Activated T-cell treated with anti-CD3 and anti-CD28 coated beads, Interleukin-2, amount 50 U/mL, for 48 hours (primary cell): ENCODE data around the gene ALDH1A1.

Experiments used
- DNase-seq, 2 experiments: peaks; one replicate each; pipeline ENCODE4 v3.0.0-alpha.2; 2020

Gene ALDH1A1

GRCh38 chr9:72914750-72915149, 38.1 kb downstream of the ALDH1A1 start:
- DNase-seq: no peak

GRCh38 chr9:72913382-72914009, 39.4 kb downstream of the ALDH1A1 start:
- DNase-seq: no peak

- no peak for DNase-seq
These were observed 40.1 kb downstream of the ALDH1A1 start for GRCh38 chr9:72912476-72913381.

- DNase-seq: no peak
These were observed 41.0 kb downstream of the ALDH1A1 start for GRCh38 chr9:72911816-72912215.

- DNase-seq: no peak
These were observed 41.5 kb downstream of the ALDH1A1 start for GRCh38 chr9:72911247-72911775.

GRCh38 chr9:72909428-72909827, 43.4 kb downstream of the ALDH1A1 start:
- no peak for DNase-seq

DNA sequence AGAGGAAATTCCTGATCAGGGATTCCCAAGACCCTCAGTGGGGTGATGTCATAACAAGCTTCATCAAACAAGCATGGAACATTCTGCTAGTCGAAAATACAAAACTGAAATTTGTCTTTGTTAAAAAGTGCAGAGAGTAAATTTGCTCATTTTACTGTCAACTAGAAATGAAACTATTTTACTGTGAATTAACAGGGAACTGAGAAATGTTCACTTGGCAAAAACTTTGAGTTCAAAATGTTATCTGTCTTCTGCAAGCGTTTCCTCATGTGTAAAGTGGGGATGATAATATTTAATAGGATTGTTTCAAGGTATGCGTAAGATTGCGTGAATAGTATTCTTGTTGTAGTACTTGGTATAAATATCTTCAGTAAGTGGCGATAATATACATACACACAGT, 45.4 kb downstream of the ALDH1A1 start:
- no peak for DNase-seq

DNA sequence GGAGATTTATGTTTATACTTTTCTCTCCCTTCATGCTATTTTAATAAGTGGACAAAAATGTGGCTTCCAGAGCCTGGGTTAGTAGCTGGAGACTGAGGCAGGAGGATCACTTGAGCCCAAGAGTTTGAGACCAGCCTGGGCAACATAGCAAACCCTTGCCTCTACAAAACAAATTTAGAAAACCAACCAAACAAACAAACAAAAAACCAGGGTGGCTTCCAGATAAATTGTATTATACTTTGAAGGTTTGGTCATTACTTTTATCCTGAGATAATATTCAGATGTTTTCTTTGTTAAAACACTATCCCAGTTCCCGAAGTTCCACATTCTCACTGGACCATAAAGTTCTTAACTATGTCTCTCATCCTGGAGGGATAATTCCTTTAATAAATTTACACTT, 46.0 kb downstream of the ALDH1A1 start:
- no peak for DNase-seq

DNA sequence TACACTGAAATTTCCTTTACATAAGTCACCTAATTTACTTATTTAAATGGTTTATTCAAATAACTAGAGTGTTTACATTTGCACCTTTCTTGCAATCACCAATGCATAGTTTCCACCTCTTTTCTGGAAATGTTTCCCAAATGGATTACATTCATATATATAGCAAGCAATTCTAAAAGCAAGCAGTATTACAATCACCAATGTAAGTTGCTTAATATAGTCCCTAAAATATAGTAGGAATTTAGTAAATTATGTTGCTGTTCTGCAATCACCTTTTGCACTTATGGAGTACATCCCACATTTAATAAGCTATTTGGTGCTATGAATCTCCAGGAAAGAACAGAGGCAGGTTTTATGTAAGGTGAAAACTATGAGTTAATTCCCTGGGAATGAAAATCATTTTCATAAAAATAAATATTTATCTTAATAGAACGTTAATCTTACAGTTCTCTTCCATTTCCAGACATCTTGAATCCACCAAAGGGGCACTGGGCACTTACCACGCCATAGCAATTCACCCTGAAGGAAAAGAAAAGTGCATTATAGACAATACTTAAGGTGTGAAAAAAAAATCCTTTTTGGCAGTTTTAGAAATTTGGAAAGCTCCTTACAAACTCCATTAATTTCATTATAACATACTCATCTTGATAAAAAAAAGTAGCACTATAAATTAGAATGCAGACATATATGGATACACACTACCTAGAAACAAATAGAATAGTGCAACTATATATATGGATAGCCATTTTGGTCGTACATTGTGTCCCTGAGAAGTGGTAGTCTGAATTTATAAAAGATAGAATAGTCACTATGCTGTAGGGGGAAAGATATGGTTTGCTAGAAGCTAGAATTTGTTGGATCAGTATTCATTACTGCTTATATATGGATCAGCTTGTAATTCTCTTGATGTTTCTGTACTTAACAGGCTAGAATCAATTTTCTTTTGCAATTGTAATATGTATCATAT, 47.1 kb downstream of the ALDH1A1 start:
- DNase-seq: no peak

DNA sequence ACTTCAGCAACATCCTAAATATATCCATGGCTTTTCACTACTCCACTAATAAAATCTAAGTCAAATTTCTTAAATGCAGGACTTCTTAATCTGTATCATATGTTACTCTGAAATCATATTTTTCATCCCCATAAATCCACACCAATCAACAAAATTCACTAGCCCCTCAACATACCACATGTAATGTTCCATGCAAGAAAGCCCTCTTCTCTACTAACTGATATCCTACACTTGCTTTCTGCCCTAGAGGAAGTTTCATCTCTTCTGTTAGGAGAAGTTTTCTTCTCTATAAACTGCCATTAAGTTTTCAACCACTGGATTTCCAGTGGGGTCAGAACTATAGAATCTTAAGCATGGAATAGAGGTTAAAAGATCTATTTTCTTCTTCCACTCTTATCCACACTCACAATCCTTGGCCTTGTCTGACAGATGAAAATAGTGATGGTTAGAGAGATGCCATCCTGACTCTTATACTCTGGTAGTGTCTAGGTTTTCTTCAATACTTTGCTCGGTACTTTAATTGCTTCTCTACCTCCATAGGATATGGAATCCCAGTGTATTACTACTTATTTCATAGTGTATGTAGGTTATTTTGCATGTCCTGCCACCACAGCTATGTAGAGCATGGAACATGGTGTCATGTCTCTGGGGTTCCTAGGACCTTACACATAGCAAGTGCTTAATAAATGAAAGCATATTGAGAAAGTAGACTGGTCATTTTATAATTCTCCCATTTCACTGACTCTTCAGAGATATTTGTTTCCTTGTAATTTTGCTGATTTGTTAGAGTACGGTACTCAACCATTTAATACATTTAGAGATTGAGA, 48.4 kb downstream of the ALDH1A1 start:
- DNase-seq: no peak

GRCh38 chr9:72903103-72903502, 49.8 kb downstream of the ALDH1A1 start:
- no peak for DNase-seq

DNA sequence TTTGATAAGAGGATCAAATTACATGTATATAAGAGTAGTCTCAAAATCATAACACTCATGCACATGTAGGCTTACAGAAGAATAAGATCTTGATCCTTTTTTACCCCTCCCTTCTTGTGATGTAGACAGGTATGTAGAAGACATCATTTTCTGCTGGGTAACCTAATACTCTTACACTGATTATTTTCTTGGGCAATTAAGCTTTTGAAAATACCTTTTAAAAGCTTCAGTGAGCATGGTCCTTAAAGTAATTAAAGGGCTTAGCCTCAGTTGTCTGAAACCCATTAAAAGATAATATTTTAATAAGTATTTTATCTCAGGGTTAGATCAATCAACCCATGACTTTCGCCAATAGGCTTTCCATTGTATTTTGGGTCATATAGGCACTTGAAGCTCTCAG, 50.6 kb downstream of the ALDH1A1 start:
- DNase-seq: no peak

DNA sequence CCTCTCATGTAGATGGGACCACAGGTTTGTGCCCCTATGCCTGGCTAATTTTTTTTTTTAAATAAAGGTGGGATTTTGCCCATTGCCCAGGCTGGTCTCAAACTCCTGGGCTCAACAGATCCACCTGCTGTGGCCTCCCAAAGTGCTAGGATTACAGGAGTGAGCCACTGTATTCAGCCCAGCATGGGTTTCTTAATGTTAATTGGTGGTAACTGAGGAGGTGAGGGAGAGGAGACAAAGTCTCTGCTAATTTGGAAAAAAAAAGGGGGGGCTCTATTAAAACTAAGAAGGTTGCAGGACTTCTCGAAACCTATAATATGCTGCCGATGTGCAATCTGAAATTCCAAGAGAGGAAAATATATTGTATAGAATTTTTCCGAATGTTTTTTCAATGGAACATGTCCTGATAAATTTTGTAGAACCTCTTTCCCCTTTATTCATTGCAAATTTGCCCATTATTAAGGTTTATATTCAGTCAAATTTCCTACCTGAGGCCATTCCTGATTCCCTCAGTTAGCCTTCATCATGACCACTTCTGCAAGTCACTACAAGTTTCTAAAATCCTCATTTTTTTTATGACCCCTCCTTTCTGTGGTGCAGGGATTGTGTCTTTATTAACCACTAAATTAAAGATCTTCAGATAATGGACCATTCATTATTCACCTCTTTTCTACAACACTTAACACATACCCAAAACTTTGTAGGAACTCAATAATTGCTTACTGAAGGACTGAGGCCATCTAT, 52.9 kb downstream of the ALDH1A1 start:
- DNase-seq: no peak

DNA sequence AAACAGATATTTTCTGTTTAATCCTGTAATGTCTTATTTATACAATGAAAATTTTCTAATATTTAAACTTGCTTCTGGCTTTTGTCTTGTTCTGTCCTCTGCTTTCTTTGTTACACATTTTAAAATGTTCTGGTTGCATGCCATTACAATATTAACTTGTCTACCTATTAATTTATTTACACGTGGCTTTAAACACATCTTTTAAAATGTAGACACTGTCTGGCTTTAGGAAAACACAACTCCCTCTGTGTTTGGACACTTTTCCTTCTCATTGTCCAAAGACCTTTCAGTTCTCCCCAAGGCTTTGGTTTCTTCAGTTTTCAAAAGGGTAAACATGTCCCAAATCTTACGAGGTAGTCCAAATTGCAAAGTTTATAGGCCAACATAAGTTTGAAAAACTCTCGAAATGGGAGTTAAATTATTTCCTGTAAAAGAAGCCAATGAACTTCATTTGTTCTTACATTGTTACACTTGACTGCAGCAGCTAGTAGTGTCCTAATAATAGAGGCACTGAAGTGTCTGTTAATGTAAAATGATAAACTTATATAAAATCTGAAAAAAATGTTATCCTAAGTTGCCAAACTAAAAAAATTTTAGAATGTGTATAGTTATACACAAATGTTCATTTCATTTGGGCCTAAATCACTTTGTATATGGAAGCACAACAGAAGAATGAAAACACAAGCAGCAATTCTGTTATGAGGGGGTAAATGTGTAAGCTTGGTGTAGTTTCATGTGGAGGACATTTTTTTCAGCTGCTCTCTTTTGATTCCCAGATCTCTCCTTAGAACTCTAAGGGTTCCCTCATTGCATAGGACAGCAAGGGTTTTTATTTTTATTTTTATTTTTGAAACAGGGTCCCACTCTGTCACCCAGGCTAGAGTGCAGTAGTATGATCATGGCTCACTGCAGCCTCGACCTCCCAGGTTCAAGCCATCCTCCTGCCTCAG, 53.8 kb downstream of the ALDH1A1 start:
- DNase-seq: no peak

GRCh38 chr9:72898360-72898759, 54.5 kb downstream of the ALDH1A1 start:
- DNase-seq: no peak

GRCh38 chr9:72897069-72897649, 55.7 kb downstream of the ALDH1A1 start:
- DNase-seq: no peak

DNA sequence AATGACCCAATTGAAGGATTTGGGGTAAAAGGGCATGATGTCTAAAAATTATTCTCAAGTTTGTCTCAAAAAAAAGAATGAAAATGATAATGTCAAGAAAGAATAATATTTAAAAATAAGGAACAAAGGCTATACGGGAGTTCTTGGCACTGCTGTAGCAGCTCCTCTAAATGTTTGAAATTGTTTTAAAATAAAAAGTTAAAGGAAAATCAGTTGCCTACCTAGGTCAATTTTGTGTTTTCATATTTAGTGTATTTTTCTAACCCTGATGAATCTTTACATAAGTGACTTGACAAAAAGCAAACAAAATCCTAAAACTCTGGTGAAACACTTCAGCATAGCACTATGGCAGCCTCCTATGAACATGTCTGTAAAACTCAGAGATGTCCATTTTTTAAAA, 56.4 kb downstream of the ALDH1A1 start:
- no peak for DNase-seq

GRCh38 chr9:72895122-72895521, 57.7 kb downstream of the ALDH1A1 start:
- no peak for DNase-seq

DNA sequence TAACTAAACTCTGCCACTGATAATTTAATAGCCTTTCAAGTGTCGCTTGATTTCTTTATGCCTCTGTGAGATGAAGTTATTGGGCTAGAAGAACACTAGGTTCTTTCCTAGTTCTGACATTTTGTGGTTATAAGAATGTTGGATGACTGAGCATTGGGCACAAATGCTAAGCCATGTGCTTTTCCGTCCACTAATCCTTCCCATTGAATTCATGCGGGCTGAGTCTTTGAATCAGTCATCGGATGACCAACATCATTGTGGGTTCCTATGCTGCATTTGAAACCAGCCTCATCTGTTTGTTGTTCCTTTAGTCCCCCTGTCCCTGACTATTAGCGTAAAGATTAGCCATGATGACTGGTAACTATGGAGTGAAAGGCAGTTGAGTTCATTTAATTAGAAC, 58.5 kb downstream of the ALDH1A1 start:
- no peak for DNase-seq

DNA sequence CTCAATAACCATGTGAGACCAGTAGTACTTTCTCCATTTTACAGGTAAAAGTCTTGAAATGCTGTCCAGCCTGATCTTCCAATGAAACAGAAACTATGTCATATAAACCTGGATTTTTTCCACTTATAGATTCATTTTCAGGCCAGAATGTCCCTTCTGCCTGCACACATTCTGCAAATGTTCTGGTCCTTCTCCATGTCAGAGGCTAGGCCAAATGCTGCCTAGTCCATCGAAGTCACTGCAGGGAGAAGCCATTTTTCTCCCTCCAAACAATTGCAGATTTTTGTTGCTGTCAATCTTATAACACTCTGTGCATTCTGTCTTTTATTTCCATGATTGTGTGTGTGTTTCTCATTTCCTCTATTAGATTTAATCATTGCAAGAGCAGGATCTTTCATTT, 59.4 kb downstream of the ALDH1A1 start:
- no peak for DNase-seq
